GM10266 (cell line): Measurements from ENCODE around the gene NEAT1.
"Not testable (repeated sequence)": the region's sequence is repeated elsewhere in the genome, so short reads cannot be mapped to it uniquely, and the experiment has no call there.

Source experiments
- DNase-seq: peaks from one replicate; pipeline ENCODE4 v3.0.0; 2012; ENCODE audit errors: extremely low spot score
- TF ChIP-seq, protein P1 (sequence below): IDR thresholded peaks from 2 replicates; pipeline ENCODE4 v1.5.1; 2012; ENCODE audit warnings: mild to moderate bottlenecking, low read depth; ENCODE audit not compliant: control insufficient read depth, insufficient read depth; ENCODE audit errors: missing control alignments

Gene NEAT1

DNA sequence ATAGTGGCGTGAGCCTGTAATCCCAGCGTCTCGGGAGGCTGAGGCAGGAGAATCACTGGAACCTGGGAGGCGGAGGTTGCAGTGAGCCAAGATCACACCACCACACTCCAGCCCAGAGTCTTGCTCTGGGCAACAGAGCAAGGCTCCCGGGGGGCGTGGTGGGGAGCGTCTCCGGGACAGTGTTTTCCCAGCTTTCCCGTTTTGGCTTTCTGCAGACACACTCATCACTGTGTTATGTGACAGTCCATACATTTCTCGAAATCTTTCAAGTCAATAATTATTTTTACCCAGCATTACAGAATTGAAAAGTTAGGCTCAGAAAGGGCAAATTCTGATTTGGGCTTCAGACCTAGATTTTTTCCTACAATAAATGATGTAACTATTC lies 31.7 kb downstream of the NEAT1 start:
- TF ChIP-seq, protein P1, sequence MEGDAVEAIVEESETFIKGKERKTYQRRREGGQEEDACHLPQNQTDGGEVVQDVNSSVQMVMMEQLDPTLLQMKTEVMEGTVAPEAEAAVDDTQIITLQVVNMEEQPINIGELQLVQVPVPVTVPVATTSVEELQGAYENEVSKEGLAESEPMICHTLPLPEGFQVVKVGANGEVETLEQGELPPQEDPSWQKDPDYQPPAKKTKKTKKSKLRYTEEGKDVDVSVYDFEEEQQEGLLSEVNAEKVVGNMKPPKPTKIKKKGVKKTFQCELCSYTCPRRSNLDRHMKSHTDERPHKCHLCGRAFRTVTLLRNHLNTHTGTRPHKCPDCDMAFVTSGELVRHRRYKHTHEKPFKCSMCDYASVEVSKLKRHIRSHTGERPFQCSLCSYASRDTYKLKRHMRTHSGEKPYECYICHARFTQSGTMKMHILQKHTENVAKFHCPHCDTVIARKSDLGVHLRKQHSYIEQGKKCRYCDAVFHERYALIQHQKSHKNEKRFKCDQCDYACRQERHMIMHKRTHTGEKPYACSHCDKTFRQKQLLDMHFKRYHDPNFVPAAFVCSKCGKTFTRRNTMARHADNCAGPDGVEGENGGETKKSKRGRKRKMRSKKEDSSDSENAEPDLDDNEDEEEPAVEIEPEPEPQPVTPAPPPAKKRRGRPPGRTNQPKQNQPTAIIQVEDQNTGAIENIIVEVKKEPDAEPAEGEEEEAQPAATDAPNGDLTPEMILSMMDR = no peak
- DNase-seq = no peak

DNA sequence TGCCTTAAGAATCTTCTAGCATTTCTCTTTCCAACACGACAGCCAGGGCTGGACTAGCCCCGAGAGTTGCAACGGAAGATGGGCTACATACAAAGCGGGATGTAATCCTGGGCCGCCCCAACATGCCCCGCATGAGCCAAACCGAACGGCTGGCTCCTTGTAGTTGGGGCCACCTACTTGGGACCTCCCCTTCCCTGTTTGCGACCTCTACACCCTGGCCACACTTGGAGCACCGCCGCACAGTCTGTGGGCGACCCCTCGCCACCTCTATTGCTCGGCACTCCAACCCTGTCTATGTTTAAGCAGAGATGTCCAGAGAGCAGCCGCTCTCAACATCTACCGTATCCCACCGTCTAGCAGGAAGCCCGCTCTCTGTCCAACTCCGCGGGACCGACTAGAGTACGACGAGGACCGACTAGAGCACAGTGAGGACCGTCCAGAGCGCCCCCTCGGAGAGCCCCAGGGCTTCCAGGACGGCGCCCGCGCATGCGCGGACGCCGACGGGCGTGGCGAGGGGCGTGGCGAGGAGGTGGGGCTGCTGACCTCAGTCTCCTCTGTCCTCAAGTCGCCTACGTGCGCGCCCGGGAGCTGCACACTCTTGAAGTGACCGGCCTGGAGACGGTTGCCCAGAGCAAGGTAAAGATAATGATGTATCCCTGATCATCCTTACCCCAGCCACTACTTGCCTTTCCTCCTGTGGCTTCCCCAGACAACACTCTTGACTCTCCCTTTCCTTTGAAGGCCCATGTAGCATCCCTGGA lies 32.3 kb downstream of the NEAT1 start:
- TF ChIP-seq, protein P1 = peak; percentile 36
- DNase-seq = peak; percentile 99

DNA sequence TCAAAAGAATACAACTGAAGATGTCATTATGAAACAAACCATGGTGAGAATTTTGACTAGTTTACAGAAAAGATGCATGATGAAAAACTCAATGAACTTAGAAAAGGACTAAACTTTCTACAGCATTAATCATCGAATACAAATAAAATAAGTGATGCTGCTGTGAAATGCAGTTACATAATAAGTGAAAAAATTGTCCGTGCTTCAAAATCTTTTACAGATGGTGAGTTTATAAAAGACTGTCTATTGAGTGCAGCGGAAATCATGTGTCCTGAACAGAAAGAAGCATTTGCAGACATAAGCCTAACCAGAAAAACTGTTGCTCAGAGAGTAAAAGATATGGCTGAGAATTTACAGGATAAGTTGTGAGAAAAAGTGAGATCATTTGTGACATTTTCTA lies 33.8 kb downstream of the NEAT1 start:
- DNase-seq = no peak
- TF ChIP-seq, protein P1 = no peak

DNA sequence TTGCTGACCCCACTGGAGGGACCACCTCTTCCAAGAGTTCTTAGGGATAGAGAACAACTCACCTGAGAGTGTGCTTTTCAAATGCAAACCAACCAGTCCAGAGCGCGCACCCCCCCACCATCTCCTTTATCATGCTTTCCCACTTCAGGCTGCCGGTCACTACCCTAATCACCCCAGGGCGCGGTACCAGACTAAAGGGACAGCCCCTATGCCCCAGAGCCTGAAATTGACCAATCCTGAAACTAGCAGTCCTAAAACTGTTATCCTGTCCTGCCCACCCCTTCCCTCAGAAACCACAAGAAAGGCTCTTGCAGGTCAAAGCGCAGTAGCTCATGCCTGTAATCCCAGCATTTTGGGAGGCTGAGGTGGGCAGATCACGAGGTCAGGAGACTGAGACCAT lies 37.0 kb downstream of the NEAT1 start:
- TF ChIP-seq, protein P1 = no peak
- no peak for DNase-seq

DNA sequence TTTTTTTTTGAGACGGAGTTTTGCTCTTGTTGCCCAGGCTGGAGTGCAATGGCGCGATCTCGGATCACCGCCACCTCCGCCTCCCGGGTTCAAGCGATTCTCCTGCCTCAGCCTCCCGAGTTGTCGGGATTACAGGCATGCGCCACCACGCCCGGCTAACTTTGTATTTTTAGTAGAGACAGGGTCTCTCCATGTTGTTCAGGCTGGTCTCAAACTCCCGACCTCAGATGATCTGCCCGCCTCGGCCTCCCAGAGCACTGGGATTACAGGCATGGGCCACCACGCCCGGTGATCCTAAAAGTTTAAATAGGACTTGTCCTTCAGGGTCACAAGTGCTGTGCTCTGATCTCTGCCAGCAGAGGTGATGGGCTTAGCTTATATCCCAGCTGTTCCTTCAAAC lies 42.9 kb downstream of the NEAT1 start:
- DNase-seq = not testable (repeated sequence)

DNA sequence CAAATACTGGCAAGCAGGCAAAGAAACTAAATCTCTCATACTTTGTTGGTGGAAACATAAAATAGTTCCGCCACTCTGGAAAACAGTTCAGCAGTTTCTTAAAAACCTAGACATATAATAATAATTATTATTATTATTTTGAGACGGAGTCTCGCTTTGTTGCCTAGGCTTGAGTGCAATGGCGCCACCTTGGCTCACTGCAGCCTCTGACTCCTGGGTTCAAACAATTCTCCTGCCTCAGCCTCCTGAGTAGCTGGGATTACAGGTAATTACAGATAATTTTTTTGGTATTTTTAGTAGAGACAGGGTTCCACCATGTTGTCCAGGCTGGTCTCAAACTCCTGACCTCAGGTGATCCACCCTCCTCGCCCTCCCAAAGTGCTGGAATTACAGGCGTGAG lies 44.7 kb downstream of the NEAT1 start:
- DNase-seq = not testable (repeated sequence)

DNA sequence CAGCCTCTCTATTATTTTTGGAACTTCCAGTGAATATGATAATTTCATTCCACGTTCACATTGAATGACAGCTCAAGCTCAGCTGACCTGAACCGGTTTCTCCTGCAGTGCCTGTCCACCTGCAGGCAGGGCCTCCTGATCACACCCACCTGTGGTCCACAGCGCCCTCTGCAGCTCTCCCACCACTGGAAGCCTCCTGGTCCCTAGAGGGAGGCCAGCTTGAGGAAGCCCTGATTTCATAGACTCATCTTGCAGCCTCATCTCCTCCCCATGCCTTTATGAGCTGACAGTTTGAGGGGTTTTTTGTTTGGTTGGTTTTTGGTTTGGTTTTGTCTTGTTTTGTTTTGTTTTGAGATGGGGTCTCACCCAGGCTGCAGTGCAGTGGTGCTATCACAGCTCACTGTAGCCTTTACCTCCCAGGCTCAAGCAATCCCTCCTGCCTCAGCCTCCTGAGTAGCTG lies 46.3 kb downstream of the NEAT1 start:
- TF ChIP-seq, protein P1 = peak; percentile 86
- DNase-seq = peak; percentile 75

DNA sequence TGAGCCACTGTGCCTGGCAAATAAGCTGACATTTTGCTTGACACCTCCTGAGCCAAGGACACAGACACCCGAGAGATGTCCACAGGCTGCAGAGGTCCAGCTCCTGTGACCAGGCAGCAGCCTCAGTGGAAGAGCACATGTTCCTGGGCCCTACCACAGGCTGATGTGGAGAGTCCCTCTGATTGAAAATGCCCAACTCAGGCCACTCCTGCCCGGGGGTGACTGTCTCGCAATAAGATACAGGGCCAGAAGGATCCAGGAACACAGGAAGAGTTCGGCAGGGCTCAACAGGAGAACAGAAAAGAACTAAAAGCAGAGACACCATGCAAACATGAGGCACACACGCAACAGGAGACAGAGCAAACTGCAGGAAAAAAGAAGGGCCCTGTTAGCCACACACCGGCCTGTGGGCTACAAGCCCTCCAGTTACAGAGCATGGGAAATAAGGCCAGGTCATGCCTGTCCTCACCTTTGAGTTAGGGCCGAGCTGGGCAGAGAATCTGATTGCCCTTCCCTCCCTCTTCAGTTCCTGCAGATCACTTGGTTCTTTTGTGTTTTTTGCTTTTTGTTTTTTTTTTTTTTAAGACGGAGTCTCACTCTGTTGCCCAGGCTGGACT lies 47.9 kb downstream of the NEAT1 start:
- TF ChIP-seq, protein P1 = no peak
- no peak for DNase-seq
